ENCODE data around the gene AFF3.

AFF3 gene

GRCh38 chr2:99708231-99708630 lies 434.2 kb downstream of the AFF3 start:
- no peak for DNase-seq (ENCODE audit: low read depth, low spot score)

DNA sequence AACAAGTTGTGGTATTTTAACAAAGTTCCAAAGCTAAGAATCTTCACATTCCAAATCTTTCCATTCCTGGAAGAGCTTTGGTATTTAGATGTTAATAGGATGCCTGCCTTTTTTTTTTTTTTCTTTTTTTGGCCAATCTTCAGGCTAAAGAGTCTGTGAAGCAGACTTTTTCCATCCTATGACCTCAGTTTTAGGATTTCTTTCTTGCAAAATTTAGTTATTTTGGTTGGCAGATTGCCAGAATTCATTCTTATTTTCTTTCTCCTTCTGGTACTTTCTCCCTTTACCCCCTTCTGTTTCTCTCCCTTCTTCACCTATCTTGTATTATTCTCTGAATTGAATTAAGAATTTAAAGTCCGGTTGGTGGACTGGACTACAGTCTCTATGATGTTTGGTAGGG lies 434.8 kb downstream of the AFF3 start:
- DNase-seq (ENCODE audit: low read depth, low spot score): no peak

DNA sequence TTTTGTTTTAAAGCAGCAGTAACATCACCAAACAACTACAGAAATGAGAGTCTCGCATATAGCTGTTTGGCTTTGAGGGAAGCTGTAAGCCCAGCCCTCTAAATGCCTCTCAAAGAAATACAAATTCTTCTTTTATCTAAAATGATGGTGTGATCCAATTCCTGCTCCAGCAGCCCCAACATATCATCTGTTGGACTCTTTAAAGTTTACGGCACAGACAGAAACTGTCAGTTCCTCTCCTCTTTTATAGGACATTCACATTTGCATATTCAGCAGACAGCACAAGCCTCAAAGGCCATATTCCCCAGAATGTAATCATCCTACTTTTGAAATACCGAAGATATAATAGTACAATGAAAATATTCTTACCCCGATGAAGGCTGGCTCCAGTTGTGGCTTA lies 435.7 kb downstream of the AFF3 start:
- DNase-seq (ENCODE audit: low read depth, low spot score): no peak

DNA sequence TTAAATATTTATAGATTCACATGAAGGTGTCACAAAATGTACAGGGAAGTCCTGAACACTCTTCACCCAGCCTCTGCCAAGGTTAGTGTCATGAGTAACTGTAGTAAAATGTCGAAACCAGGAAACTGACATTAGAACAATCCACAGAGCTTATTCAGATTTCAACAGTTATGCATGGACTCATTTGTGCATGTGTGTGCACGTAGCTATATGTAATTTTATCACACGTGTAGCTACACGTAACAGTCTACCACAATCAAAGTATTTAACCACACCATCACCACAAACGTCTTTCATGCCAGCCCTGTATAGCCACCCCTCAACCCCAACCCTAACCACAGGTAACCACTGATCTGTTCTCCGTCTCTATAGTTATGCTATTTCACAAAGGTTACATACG lies 440.9 kb downstream of the AFF3 start:
- DNase-seq (ENCODE audit: low read depth, low spot score): no peak

- no peak for DNase-seq (ENCODE audit: low read depth, low spot score)
Observed at GRCh38 chr2:99700482-99701398, 441.6 kb downstream of the AFF3 start.

- DNase-seq (ENCODE audit: low read depth, low spot score): no peak
Observed at GRCh38 chr2:99698896-99699295, 443.5 kb downstream of the AFF3 start.

- no peak for DNase-seq (ENCODE audit: low read depth, low spot score)
Observed at GRCh38 chr2:99697811-99698568, 444.4 kb downstream of the AFF3 start.

DNA sequence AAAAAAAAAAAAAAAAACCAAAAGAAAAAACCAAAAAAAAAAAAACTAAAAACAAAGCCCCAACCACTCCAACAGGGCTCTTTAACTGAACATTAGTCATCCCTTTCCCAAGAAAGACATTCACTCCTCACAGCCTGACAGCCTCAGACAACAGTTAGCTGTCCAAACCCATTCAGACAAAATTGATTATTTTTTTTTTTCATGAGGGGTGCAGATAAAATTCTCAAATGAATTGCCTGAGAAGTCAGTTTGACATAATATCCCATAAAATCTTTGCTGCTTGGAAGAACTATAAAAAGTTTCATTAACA lies 446.5 kb downstream of the AFF3 start:
- no peak for DNase-seq (ENCODE audit: low read depth, low spot score)

GRCh38 chr2:99695130-99695943 lies 447.1 kb downstream of the AFF3 start:
- DNase-seq (ENCODE audit: low read depth, low spot score): no peak

- DNase-seq (ENCODE audit: low read depth, low spot score): no peak
Observed at GRCh38 chr2:99694331-99694730, 448.1 kb downstream of the AFF3 start.

DNA sequence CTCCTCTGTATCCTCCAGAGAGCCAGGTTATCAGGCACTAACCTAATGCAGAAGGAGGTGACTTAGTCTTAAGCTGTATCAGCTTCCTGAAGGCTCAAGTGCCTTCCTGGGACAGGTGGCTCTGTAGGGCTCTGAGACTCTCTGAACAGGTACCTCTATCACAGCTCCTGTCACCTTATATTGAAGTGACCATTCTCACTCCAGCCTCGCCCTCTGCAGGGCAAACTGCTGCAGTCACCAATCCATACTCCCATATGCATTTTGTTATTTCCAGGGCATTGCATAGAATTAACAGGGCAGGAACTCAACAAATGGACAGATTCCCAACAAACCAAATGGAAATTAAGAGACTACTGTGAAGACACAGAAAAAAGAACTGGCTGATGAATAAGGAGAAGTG lies 449.6 kb downstream of the AFF3 start:
- DNase-seq (ENCODE audit: low read depth, low spot score): no peak

DNA sequence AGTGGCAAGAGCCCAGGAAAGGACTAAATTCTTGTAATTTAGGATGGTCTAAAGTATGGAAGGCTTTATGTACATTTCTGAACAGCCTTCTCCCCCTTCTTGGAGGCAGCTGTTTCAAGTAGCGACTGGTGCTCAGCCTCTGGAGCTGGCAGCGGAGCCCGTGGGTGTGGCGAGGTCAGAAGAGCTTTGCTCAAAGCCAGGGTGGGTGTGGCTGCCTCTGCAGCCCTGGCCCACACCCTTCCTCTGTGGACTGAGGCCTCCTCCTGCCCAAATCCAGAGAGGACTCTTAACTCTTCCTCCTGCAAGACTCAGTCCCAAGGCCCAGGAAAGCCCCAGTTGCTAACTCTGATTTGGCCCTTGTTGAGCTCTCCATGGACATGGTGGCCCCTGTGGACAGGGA lies 450.5 kb downstream of the AFF3 start:
- DNase-seq (ENCODE audit: low read depth, low spot score): no peak

GRCh38 chr2:99689145-99689742 lies 453.1 kb downstream of the AFF3 start:
- no peak for DNase-seq (ENCODE audit: low read depth, low spot score)

GRCh38 chr2:99688699-99689098 lies 453.7 kb downstream of the AFF3 start:
- DNase-seq (ENCODE audit: low read depth, low spot score): no peak

DNA sequence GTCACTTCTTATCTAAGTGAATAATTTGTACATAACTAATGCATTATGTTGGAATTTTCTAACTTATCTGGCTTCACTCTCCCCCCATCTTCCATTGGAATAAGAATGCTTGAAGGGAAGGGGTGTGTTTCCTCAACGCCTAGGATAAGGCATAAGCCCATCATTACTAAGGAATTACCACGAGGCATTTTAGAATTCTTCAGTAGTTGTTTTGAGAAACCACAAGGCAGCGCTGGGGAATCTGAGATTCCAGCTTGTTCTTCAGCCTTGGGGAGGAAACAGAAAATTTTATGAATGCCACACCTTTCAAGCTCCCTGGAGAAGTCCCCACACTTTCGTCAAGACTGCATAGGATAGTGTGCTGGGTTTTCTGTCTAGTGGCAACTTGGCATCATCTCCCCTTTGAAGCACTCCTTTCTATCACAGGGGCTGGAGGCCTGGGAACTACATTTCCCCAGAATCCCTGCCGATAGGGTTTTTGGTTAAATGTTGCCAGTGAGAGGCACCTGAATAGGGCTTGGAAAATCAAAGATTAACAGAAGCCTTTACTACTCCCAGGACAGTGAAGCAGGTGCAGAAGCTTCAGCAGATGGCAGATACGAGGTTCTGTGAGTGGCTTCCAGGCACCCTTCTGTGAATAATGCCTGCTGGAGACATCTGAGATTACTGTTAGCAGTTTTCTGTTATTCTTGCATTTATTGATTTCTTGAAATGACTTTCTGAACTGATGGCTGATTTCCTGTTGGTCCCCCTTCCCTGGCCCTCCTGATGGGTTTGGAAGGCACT lies 459.9 kb downstream of the AFF3 start:
- DNase-seq (ENCODE audit: low read depth, low spot score): no peak

- no peak for DNase-seq (ENCODE audit: low read depth, low spot score)
Observed at GRCh38 chr2:99680946-99681345, 461.4 kb downstream of the AFF3 start.

DNA sequence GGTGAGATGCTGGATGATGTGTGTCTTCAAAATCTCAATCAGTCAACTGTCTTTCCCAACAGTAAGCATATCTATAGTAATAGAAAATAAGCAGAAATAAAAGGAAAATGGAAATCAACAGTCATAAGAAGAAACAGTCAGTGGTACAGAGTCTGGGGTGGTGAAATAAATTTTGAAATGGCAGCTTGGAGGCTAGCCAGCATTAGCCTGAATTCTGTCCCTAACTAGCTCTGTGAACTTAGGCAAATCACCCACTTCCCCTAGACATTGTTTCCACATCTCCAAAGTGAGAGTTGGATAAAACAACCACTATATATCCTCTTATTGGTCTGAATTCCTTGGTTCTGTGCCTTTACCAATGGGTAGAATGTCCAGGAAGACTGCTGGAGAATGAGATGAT lies 462.9 kb downstream of the AFF3 start:
- DNase-seq (ENCODE audit: low read depth, low spot score): no peak

DNA sequence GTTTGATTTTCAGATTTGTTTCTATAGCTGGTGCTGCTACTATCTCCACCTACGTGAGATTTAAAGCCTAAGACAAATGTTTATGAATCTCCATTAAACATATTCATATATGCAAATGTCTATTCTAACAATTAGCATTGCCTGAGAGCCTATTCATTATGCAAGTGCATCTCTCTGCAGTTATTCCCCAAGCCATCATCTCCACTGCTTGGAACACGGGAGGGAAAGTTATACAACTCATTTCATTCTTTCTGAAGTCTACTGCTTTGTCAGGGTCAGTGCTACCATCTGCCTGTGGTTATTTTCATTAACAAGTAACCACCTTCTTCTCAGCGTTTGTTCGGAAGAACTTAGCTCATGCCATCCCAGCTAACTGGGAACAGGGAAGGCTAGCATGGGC lies 463.8 kb downstream of the AFF3 start:
- no peak for DNase-seq (ENCODE audit: low read depth, low spot score)

DNA sequence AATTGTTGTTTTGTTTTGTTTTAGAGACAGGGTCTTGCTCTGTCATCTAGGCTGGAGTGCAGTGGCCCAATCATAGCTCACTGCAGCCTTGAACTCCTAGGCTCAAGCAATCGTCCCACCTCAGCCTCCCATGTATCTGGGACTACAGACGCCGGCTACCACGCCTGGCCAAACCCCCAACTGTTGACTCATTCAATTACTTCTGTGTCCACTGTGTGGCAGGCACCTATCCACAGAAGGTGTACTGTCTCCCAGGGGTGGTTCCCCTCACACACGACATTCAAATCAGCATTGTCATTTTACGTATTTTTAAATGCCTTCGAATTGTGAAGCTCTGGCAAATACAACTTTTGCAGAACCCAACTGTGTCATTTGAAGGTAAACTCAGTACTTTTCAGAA lies 464.6 kb downstream of the AFF3 start:
- no peak for DNase-seq (ENCODE audit: low read depth, low spot score)

GRCh38 chr2:99675130-99675661 lies 467.2 kb downstream of the AFF3 start:
- no peak for DNase-seq (ENCODE audit: low read depth, low spot score)

- no peak for DNase-seq (ENCODE audit: low read depth, low spot score)
Observed at GRCh38 chr2:99674090-99674489, 468.3 kb downstream of the AFF3 start.
